NCI-H2171 treated with DMSO at 0.1 percent for 48 hours (cell line): Measurements from ENCODE around the gene MED13L.

Experiments used
- DNase-seq: peaks from one replicate; lab custom pipeline; 2025; lab: John Stamatoyannopoulos, UW

Gene MED13L

GRCh38 chr12:116278279-116278626 lies 760 bp upstream of the MED13L start:
- DNase-seq: no peak

GRCh38 chr12:116276652-116277466 lies 634 bp downstream of the MED13L start:
- DNase-seq: peak; percentile 71

GRCh38 chr12:116274551-116275375 lies 2.7 kb downstream of the MED13L start:
- DNase-seq: no peak

DNA sequence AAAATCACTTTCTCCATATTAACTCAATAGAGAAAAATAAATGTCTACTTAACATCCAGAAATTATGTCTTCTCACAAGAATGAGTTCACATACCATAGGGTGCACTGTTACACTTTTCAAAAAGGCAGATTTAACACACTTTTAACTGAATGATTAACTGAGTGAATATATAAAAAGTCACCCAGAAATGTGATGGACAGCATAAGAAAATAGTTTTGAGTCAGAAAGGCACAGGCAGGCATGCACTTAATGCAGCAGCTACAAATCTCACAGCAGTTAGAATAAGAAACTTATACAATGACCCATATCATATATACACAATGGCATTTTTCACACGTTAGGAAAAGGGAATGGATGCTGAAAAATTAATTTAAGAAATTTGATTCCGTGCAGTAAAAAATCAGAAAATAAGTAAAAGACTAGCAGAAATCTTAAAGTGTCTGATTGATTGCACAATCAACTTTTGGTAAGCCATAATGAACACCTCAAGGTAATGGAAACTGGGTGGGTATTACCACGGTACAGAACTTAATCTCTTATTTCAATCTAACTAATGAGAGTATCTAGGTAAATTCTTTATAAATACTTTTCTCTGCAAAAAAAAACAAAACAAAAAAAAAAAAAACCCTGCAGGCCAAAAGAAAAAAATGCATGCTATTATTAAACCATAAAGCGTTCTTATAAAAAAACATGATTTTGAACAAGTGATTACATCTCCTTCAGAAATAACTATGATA lies 3.5 kb downstream of the MED13L start:
- no peak for DNase-seq

GRCh38 chr12:116267948-116268347 lies 9.5 kb downstream of the MED13L start:
- no peak for DNase-seq

- no peak for DNase-seq
Observed at GRCh38 chr12:116266631-116267349, 10.7 kb downstream of the MED13L start.

DNA sequence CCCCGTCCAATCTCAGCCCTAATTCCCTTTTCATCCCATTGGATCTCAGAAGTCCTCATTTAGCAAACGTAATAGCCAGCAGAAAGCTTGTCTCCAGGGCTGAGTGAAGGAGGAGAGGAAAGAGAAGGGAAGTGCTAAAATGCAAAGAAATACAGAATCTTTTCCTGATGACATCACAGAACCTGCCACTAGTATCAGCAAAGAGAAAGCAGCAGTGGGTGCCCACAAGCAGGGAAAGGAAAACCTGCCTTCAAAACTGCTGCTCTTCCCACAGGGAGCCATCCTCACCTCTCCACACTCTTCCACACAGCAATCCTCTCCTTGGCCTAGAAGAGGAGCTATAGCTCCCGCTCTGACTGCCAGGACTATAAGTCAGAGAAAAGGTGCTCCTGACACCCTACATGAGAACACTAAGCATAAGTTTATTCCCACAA lies 11.3 kb downstream of the MED13L start:
- no peak for DNase-seq

GRCh38 chr12:116265351-116266147 lies 11.9 kb downstream of the MED13L start:
- DNase-seq: no peak

DNA sequence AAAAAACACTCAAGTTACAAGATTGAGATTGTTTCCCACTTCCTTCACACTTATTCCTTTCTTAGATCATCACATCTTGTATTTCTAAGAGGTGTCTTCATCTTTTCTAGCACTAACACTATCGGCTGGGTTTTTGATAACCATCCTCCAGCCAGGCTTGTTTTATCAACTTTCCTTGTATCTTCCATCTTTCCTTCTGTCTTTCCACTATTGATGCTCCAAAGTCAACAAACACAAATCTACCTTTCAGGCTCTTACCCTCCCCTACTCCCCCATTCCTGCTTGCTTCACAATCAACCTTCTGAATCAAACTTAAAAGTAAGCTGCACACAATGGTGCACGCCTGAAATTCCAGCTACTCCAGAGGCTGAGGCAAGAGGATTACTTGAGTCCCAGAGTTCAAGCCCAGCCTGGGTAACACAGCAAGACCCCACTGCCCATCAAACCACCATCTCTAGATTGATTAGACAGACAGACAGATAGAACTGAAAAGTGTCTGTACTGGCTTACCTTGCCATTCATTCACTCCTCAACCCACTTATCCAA lies 12.9 kb downstream of the MED13L start:
- DNase-seq: no peak

GRCh38 chr12:116263844-116264243 lies 13.6 kb downstream of the MED13L start:
- DNase-seq: no peak

DNA sequence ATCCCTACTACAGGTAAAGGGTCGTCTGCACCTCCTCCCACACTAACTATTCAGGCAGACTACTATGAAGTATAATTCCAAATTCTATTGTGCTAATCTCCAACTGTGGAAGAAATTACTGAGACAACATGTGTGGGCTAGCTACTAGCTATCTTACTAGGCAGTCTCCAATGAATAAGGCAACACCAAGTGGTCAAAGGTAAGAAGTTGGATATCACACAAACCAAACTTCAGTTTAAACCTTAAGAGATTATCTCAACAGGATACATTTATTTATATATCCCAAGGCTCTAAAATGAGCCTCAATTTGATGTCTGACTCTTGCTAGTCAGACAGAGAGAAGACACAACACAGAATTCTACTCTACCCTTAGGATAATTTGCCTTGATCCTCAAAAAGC lies 14.1 kb downstream of the MED13L start:
- DNase-seq: no peak

DNA sequence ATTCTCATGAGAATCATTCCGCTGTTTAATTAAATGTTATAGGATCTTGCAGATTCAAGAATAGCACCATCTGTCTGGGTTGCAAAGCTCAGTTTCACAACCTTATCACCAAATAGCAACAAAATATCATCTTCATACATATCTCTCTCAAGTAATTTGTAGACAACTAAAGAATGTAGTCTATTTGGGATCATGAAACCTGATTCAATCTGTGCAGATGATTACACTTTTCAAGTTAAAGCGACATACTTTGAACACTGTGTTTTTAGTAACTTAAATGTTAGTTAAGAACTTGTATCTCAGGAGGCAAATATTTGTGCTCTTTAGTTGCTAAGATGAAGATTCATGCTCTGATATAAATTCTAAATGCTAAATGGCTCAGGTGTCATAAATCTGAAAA lies 14.8 kb downstream of the MED13L start:
- peak; percentile 50 for DNase-seq

- DNase-seq: no peak
Observed at GRCh38 chr12:116261525-116262100, 15.9 kb downstream of the MED13L start.

DNA sequence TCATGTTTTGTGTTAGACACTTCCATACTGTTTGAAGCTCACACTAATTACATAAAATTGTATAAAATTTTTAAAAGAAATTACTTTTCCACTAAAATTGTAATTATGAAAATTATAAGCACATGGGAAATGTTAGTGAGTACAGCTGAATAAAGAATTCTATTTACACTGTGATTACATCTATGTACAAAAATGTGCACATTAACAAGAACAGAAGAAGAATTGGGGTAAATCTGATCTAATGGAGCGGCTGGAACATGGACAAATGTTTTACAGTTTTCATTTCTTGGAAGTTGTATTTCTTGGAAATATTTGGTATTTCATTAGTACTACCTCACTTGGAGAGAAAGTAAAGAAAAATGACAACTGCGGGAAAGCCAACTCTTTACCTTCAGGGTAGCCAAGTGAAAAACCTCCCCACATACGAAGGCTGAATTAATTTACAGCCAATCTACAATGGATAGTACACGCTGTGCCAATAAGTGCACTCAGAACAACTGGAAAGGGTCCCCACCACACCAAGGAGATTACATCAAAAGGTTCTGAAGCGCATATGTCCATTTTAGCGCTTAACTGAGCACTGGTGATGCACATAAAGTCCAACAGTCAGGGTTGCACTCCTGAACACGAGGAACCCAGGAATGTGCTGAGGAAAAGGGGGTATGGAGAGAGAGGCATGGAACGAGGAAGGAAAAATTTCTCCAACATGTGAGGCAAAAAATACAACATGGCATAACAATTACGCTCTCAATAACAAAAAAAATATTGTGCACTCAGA lies 17.5 kb downstream of the MED13L start:
- DNase-seq: no peak

DNA sequence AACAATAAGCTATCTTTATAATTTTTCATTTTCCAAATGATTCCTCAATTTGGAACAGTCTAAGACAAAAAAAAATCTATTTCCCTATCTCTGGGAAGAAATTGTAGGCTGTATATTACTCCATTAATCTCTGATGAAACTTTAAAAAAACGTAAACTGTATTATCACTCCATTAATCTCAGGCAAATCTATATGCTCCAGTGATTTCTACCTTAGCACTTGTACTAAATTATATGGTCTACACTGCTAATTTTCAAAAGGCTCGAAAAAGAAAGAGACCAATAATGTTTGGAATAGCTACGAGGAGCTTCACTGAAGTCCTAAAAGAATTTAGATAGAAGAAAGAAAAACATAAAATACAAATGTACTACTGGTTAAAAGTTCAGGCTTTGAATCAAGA lies 19.7 kb downstream of the MED13L start:
- DNase-seq: no peak

DNA sequence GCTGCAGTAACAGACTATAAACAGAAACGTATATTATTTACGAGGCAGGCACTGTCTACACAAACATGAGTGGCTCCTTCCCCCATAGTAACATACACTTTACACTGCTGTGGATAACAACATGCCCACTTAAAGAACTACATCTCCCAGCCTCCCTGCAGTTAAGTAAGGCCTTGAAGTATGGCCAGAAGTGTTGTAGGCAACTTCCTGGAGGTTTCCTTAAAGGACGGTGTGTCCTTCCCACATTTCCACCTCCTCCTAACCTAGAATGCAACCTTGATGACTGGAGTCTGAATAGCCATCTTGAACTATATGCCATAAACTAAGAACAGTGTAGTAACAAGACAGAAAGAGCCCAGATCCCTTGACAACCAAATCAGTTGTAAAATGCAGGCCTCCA lies 20.3 kb downstream of the MED13L start:
- no peak for DNase-seq

DNA sequence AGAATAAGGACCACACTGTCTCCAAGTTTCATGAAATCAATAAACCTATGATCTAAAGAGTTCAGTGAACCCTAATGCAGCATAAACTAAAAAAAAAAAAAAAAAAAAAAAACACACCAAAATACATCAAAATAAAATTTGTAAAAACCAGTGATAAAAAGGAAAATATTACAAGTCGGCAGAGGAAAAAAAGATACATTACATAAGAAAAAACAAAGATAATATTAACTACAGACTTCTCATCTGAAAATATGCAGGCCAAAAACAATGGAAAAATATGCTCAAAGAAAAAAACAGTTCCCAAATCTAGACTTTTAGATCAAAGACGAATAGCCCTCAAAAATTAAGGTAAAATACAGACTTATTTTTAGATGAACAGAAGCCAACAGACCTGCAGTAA lies 27.6 kb downstream of the MED13L start:
- DNase-seq: no peak

DNA sequence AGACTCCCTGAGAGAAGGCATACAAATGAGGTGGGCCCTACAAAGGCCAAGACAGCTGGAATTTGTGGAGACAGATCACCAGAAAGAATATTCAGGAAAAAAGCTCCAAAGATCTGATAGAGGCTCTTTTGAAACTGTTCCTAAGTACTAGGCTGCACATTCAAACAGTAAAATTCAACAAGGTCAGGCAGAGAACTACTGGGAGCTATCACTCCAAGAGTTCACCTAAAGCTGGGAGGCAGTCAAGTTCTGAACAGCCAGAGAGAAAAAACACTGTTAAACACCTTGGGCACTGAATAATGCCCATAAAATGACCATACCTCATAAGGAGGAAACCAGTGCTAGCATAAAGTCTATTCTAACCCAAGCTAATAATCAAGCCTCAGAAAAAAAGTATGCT lies 28.6 kb downstream of the MED13L start:
- DNase-seq: no peak

- no peak for DNase-seq
Observed at GRCh38 chr12:116248433-116248832, 29.1 kb downstream of the MED13L start.

DNA sequence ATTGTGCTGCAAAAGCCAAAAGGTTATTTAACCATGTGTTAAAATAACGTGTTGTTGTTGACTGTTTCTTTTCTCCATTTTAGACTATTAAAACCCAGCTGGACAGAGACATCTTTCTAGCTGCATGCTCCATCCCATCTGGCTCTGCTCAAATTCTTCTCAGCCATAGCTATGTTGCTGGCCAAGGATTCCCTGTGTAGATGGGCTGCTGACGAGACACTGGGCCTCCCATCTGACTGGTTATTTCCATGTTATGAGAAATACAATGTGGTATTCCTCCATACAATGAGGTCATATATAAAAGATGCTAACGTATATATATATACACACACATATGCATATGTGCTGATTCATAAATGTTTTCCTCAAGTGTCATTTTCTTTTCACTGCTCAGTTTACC lies 30.1 kb downstream of the MED13L start:
- DNase-seq: no peak
